Esophagus squamous epithelium (tissue), 4 donors: ENCODE measurements around the gene PRPSAP2.

ENCODE experiments used
- POLR2A ChIP-seq, 4 donors: fragments of 450-650 bp; IDR thresholded peaks; one replicate each; pipeline ENCODE4 v1.6.1; 2017; ENCODE audit warnings: antibody characterized with exemption in 4 of 4, mild to moderate bottlenecking in 4 of 4, moderate library complexity in 3 of 4
- TF ChIP-seq, protein P1 (sequence below), 6 experiments: fragments of 450-650 bp in 4 of 6; fragments of 200-600 bp in 2 of 6; sonication (generic) in 2 of 6; IDR thresholded peaks; one replicate each; pipeline ENCODE4 v1.5.1; 2016 to 2019; ENCODE audit warnings: antibody characterized with exemption in 6 of 6, mild to moderate bottlenecking in 4 of 6, moderate library complexity in 4 of 6

DNA sequence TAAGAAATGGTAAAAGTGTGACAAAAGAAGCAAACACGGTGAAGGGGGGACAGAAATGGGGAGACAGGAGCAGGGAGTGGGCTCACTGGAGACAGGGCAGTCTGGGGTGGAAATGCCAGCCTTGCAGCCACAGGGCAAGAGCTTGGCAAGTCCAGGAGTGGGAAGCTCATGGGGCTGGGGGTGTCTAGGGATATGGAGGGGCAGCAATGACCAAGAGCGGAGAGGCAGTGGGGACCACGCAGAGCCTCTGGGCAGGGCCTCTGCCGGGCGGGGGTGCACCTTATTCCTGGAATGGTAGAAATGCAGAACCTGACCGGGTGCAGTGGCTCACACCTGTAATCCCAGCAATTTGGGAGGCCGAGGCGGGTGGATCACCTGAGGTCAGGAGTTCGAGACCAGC lies 106.6 kb downstream of the PRPSAP2 start:
- TF ChIP-seq, protein P1, sequence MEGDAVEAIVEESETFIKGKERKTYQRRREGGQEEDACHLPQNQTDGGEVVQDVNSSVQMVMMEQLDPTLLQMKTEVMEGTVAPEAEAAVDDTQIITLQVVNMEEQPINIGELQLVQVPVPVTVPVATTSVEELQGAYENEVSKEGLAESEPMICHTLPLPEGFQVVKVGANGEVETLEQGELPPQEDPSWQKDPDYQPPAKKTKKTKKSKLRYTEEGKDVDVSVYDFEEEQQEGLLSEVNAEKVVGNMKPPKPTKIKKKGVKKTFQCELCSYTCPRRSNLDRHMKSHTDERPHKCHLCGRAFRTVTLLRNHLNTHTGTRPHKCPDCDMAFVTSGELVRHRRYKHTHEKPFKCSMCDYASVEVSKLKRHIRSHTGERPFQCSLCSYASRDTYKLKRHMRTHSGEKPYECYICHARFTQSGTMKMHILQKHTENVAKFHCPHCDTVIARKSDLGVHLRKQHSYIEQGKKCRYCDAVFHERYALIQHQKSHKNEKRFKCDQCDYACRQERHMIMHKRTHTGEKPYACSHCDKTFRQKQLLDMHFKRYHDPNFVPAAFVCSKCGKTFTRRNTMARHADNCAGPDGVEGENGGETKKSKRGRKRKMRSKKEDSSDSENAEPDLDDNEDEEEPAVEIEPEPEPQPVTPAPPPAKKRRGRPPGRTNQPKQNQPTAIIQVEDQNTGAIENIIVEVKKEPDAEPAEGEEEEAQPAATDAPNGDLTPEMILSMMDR (IDR thresholded peaks at IDR 0.05), result no peak
- no peak for TF ChIP-seq POLR2A (IDR thresholded peaks at IDR 0.05)
